WTC11 (cell line): ENCODE measurements around the gene IL27RA. TPM values are rescaled to one million over a fixed set of nuclear protein-coding genes. Genes with fewer than 3 reads are reported as not detected.

Experiments used
- CREM ChIP-seq: sonication (generic); formaldehyde crosslinking; IDR thresholded peaks from 2 replicates; pipeline ENCODE4 v1.8.1; 2022; ENCODE audit warnings: mild to moderate bottlenecking, missing genetic modification reagents, moderate library complexity
- ETV6 ChIP-seq: sonication (generic); formaldehyde crosslinking; IDR thresholded peaks from 2 replicates; pipeline ENCODE4 v1.8.1; 2022; ENCODE audit warnings: mild to moderate bottlenecking, missing genetic modification reagents
- FOXK1 ChIP-seq: sonication (generic); formaldehyde crosslinking; IDR thresholded peaks from 2 replicates; pipeline ENCODE4 v1.8.0; 2022; ENCODE audit warnings: mild to moderate bottlenecking, moderate library complexity, missing genetic modification reagents
- FOXP1 ChIP-seq: sonication (generic); formaldehyde crosslinking; IDR thresholded peaks from 2 replicates; pipeline ENCODE4 v1.8.0; 2022; ENCODE audit warnings: missing genetic modification reagents, mild to moderate bottlenecking, moderate library complexity, borderline replicate concordance
- GABPB1 ChIP-seq: sonication (generic); formaldehyde crosslinking; IDR thresholded peaks from 2 replicates; pipeline ENCODE4 v1.8.1; 2023; ENCODE audit warnings: mild to moderate bottlenecking, missing genetic modification reagents
- GTF2I ChIP-seq: fragments of 250-450 bp; sonication (Bioruptor Pico); conservative IDR thresholded peaks from 2 replicates; pipeline ENCODE4 v1.4.0; 2021; ENCODE audit warnings: mild to moderate bottlenecking
- HMGA2 ChIP-seq: fragments of 250-450 bp; sonication (Bioruptor Pico); IDR thresholded peaks from 2 replicates; pipeline ENCODE4 v1.4.0; 2021; ENCODE audit warnings: mild to moderate bottlenecking, moderate library complexity
- KAT7 ChIP-seq: sonication (generic); formaldehyde crosslinking; IDR thresholded peaks from 2 replicates; pipeline ENCODE4 v1.8.1; 2023; ENCODE audit warnings: missing genetic modification reagents, mild to moderate bottlenecking, borderline replicate concordance
- MXD4 ChIP-seq: fragments of 250-450 bp; sonication (Bioruptor Pico); IDR thresholded peaks from 2 replicates; pipeline ENCODE4 v1.8.0; 2021; ENCODE audit warnings: mild to moderate bottlenecking, moderate library complexity, borderline replicate concordance
- NFYB ChIP-seq: sonication (generic); formaldehyde crosslinking; conservative IDR thresholded peaks from 2 replicates; pipeline ENCODE4 v1.8.0; 2022; ENCODE audit warnings: low read depth, missing genetic modification reagents
- NR1H2 ChIP-seq: sonication (generic); formaldehyde crosslinking; IDR thresholded peaks from 2 replicates; pipeline ENCODE4 v1.9.0; 2021; ENCODE audit warnings: mild to moderate bottlenecking, moderate library complexity, missing genetic modification reagents
- PRRX2 ChIP-seq: fragments of 250-450 bp; sonication (Bioruptor Pico); IDR thresholded peaks from 2 replicates; pipeline ENCODE4 v1.8.0; 2021; ENCODE audit warnings: mild to moderate bottlenecking
- RORB ChIP-seq: fragments of 250-450 bp; sonication (Bioruptor Pico); IDR thresholded peaks from 2 replicates; pipeline ENCODE4 v1.9.0; 2021; ENCODE audit warnings: mild to moderate bottlenecking
- TEAD4 ChIP-seq: sonication (generic); formaldehyde crosslinking; IDR thresholded peaks from 2 replicates; pipeline ENCODE4 v1.8.0; 2022; ENCODE audit warnings: mild to moderate bottlenecking, missing genetic modification reagents
- ZNF263 ChIP-seq: sonication (generic); formaldehyde crosslinking; IDR thresholded peaks from 2 replicates; pipeline ENCODE4 v1.8.1; 2022; ENCODE audit warnings: low read depth, mild to moderate bottlenecking, moderate library complexity, missing genetic modification reagents
- ZNF671 ChIP-seq: fragments of 250-450 bp; sonication (Bioruptor Pico); IDR thresholded peaks from 2 replicates; pipeline ENCODE4 v1.8.0; 2021; ENCODE audit warnings: mild to moderate bottlenecking
- total RNA-seq: library from RNA; stranded (reverse); gene quantifications from 3 replicates; pipeline ENCODE4 v1.2.3, GENCODE V29; 2021
- TF ChIP-seq, protein P1 (sequence below): fragments of 250-450 bp; sonication (Bioruptor Pico); IDR thresholded peaks from 2 replicates; pipeline ENCODE4 v1.9.0; 2021; ENCODE audit warnings: mild to moderate bottlenecking
- TF ChIP-seq, protein P2 (sequence below): sonication (generic); formaldehyde crosslinking; IDR thresholded peaks from 2 replicates; pipeline ENCODE4 v1.8.1; 2022; ENCODE audit warnings: mild to moderate bottlenecking, missing genetic modification reagents, moderate library complexity, borderline replicate concordance
- TF ChIP-seq, protein P3 (sequence below): sonication (generic); formaldehyde crosslinking; IDR thresholded peaks from 2 replicates; pipeline ENCODE4 v1.8.0; 2023; ENCODE audit warnings: mild to moderate bottlenecking, missing genetic modification reagents
- TF ChIP-seq, protein P4 (sequence below): sonication (generic); formaldehyde crosslinking; IDR thresholded peaks from 2 replicates; pipeline ENCODE4 v1.8.1; 2023; ENCODE audit warnings: mild to moderate bottlenecking, moderate library complexity, missing genetic modification reagents
- TF ChIP-seq, protein P5 (sequence below): sonication (generic); formaldehyde crosslinking; IDR thresholded peaks from 2 replicates; pipeline ENCODE4 v1.8.0; 2022; ENCODE audit warnings: missing genetic modification reagents
- TF ChIP-seq, protein P6 (sequence below): sonication (generic); formaldehyde crosslinking; IDR thresholded peaks from 2 replicates; pipeline ENCODE4 v1.8.1; 2023; ENCODE audit warnings: mild to moderate bottlenecking, missing genetic modification reagents
- TF ChIP-seq, protein P7 (sequence below): sonication (generic); formaldehyde crosslinking; conservative IDR thresholded peaks from 2 replicates; pipeline ENCODE4 v1.8.1; 2022; ENCODE audit warnings: mild to moderate bottlenecking, missing genetic modification reagents
- TF ChIP-seq, protein P8 (sequence below): sonication (generic); formaldehyde crosslinking; IDR thresholded peaks from 2 replicates; pipeline ENCODE4 v1.8.1; 2022; ENCODE audit warnings: low read depth, mild to moderate bottlenecking, moderate library complexity, missing genetic modification reagents, borderline replicate concordance

The IL27RA gene
- total RNA-seq, 1 experiment from 2014 or later, result 12.2 TPM

DNA sequence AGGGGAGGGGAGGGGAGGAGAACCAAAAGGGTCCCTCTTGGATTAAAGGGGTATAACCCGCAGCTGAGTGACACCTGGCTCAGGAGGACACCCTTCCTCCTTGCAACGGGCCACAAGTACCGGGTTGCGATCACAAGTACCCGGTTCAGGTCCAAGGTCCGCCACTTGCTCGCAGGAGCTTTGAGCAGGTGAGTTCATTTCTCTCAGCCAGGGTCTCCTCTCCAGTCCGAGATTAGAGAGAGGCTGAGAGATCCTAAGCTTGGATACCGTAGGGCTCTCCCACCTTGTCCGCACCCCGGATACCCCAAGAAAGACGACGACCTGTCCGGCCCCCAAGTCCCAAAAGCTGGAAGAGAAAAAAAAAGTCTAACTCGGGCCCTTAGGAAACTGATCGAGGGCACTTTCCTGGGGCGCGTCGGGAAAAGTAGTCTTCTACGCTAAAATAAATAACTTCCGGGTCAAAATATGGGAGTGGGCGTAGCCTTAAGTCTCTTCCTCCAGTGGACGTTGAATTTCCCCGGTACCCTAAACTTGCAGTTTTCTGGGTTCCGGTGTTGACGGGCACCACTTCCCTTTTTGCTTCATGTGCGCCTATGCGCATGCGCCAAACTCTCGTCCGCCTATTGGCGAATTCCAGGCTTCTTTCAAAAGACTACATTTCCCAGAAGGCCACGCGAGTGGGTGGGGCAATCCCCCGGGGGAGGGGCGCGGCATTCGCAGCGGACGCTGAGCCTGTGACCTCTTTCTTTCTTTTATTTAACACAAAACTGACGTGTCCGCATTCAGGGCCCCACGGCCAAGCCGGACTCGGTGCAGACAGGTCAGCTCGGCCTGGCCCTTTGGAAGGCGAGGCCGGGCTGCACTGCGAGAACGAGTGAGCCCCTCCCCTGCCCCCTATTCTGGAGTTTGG lies 49.6 kb downstream of the IL27RA start (continued):
- TF ChIP-seq CREM (CRISPR knock-in tag) (no peak), GABPB1 (CRISPR knock-in tag) (peak; percentile 72; the same call in 1 of the 2 replicates), PRRX2 (CRISPR knock-in tag) (no peak), MXD4 (CRISPR knock-in tag) (no peak), HMGA2 (no peak), ZNF671 (CRISPR knock-in tag) (no peak), FOXK1 (peak; percentile 67; the same call in 1 of the 2 replicates), ZNF263 (CRISPR knock-in tag) (no peak), ETV6 (CRISPR knock-in tag) (no peak), RORB (CRISPR knock-in tag) (no peak), NR1H2 (no peak), GTF2I (no peak), TEAD4 (CRISPR knock-in tag) (no peak), FOXP1 (CRISPR knock-in tag) (no peak), NFYB (CRISPR knock-in tag) (peak; percentile 44; the same call in 1 of the 2 replicates), KAT7 (CRISPR knock-in tag) (no peak)
- TF ChIP-seq, protein P1, sequence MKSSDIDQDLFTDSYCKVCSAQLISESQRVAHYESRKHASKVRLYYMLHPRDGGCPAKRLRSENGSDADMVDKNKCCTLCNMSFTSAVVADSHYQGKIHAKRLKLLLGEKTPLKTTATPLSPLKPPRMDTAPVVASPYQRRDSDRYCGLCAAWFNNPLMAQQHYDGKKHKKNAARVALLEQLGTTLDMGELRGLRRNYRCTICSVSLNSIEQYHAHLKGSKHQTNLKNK (CRISPR knock-in tag), result no peak
- TF ChIP-seq, protein P2, sequence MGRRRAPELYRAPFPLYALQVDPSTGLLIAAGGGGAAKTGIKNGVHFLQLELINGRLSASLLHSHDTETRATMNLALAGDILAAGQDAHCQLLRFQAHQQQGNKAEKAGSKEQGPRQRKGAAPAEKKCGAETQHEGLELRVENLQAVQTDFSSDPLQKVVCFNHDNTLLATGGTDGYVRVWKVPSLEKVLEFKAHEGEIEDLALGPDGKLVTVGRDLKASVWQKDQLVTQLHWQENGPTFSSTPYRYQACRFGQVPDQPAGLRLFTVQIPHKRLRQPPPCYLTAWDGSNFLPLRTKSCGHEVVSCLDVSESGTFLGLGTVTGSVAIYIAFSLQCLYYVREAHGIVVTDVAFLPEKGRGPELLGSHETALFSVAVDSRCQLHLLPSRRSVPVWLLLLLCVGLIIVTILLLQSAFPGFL (CRISPR knock-in tag), result no peak
- TF ChIP-seq, protein P3, sequence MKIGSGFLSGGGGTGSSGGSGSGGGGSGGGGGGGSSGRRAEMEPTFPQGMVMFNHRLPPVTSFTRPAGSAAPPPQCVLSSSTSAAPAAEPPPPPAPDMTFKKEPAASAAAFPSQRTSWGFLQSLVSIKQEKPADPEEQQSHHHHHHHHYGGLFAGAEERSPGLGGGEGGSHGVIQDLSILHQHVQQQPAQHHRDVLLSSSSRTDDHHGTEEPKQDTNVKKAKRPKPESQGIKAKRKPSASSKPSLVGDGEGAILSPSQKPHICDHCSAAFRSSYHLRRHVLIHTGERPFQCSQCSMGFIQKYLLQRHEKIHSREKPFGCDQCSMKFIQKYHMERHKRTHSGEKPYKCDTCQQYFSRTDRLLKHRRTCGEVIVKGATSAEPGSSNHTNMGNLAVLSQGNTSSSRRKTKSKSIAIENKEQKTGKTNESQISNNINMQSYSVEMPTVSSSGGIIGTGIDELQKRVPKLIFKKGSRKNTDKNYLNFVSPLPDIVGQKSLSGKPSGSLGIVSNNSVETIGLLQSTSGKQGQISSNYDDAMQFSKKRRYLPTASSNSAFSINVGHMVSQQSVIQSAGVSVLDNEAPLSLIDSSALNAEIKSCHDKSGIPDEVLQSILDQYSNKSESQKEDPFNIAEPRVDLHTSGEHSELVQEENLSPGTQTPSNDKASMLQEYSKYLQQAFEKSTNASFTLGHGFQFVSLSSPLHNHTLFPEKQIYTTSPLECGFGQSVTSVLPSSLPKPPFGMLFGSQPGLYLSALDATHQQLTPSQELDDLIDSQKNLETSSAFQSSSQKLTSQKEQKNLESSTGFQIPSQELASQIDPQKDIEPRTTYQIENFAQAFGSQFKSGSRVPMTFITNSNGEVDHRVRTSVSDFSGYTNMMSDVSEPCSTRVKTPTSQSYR (CRISPR knock-in tag), result no peak
- TF ChIP-seq, protein P4, sequence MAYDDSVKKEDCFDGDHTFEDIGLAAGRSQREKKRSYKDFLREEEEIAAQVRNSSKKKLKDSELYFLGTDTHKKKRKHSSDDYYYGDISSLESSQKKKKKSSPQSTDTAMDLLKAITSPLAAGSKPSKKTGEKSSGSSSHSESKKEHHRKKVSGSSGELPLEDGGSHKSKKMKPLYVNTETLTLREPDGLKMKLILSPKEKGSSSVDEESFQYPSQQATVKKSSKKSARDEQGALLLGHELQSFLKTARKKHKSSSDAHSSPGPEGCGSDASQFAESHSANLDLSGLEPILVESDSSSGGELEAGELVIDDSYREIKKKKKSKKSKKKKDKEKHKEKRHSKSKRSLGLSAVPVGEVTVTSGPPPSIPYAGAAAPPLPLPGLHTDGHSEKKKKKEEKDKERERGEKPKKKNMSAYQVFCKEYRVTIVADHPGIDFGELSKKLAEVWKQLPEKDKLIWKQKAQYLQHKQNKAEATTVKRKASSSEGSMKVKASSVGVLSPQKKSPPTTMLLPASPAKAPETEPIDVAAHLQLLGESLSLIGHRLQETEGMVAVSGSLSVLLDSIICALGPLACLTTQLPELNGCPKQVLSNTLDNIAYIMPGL, result no peak
- TF ChIP-seq, protein P5, sequence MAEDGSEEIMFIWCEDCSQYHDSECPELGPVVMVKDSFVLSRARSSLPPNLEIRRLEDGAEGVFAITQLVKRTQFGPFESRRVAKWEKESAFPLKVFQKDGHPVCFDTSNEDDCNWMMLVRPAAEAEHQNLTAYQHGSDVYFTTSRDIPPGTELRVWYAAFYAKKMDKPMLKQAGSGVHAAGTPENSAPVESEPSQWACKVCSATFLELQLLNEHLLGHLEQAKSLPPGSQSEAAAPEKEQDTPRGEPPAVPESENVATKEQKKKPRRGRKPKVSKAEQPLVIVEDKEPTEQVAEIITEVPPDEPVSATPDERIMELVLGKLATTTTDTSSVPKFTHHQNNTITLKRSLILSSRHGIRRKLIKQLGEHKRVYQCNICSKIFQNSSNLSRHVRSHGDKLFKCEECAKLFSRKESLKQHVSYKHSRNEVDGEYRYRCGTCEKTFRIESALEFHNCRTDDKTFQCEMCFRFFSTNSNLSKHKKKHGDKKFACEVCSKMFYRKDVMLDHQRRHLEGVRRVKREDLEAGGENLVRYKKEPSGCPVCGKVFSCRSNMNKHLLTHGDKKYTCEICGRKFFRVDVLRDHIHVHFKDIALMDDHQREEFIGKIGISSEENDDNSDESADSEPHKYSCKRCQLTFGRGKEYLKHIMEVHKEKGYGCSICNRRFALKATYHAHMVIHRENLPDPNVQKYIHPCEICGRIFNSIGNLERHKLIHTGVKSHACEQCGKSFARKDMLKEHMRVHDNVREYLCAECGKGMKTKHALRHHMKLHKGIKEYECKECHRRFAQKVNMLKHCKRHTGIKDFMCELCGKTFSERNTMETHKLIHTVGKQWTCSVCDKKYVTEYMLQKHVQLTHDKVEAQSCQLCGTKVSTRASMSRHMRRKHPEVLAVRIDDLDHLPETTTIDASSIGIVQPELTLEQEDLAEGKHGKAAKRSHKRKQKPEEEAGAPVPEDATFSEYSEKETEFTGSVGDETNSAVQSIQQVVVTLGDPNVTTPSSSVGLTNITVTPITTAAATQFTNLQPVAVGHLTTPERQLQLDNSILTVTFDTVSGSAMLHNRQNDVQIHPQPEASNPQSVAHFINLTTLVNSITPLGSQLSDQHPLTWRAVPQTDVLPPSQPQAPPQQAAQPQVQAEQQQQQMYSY (CRISPR knock-in tag), result no peak
- TF ChIP-seq, protein P6, sequence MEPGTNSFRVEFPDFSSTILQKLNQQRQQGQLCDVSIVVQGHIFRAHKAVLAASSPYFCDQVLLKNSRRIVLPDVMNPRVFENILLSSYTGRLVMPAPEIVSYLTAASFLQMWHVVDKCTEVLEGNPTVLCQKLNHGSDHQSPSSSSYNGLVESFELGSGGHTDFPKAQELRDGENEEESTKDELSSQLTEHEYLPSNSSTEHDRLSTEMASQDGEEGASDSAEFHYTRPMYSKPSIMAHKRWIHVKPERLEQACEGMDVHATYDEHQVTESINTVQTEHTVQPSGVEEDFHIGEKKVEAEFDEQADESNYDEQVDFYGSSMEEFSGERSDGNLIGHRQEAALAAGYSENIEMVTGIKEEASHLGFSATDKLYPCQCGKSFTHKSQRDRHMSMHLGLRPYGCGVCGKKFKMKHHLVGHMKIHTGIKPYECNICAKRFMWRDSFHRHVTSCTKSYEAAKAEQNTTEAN, result no peak
- TF ChIP-seq, protein P7, sequence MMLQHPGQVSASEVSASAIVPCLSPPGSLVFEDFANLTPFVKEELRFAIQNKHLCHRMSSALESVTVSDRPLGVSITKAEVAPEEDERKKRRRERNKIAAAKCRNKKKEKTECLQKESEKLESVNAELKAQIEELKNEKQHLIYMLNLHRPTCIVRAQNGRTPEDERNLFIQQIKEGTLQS (CRISPR knock-in tag), result no peak
- TF ChIP-seq, protein P8, sequence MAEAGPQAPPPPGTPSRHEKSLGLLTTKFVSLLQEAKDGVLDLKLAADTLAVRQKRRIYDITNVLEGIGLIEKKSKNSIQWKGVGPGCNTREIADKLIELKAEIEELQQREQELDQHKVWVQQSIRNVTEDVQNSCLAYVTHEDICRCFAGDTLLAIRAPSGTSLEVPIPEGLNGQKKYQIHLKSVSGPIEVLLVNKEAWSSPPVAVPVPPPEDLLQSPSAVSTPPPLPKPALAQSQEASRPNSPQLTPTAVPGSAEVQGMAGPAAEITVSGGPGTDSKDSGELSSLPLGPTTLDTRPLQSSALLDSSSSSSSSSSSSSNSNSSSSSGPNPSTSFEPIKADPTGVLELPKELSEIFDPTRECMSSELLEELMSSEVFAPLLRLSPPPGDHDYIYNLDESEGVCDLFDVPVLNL (CRISPR knock-in tag), result no peak
